ENCODE results near the gene PDE4D. TPM values are rescaled to one million over a fixed set of nuclear protein-coding genes. Genes with fewer than 3 reads are reported as not detected.
A peak's percentile ranks its signal among the peaks of the same experiment; 100 is the strongest.

The PDE4D gene
- total RNA-seq, 1 donor from 2014 or later = 14.2 TPM

- no peak overlapping the region for H3K27ac ChIP-seq (ENCODE audit: low read depth, low read length)
- H3K4me2 ChIP-seq (ENCODE audit: low read length) = no peak overlapping the region
- Mint-ChIP-seq H3K27ac (ENCODE audit: unreplicated experiment) (no peak overlapping the region), H3K36me3 (ENCODE audit: low read depth, unreplicated experiment) (no peaks in the 10 kb centered on the region), H3K27me3 (ENCODE audit: low read depth, unreplicated experiment) (peaks cover 2% of the 10 kb centered on the region), H3K4me1 (ENCODE audit: low read depth, unreplicated experiment) (no peaks in the 10 kb centered on the region), H3K4me3 (ENCODE audit: unreplicated experiment) (no peak overlapping the region), H3K9me3 (ENCODE audit: unreplicated experiment) (no peaks in the 10 kb centered on the region)
- FAIRE-seq = no peak
- H3K36me3 ChIP-seq (ENCODE audit: insufficient read depth, low read length) = no peaks in the 10 kb centered on the region
- no peaks in the 10 kb centered on the region for H3K9me3 ChIP-seq (ENCODE audit: insufficient read depth, low read depth, low read length)
- H3K9ac ChIP-seq (ENCODE audit: low read length) = no peak overlapping the region
- no peak overlapping the region for H2AFZ ChIP-seq (ENCODE audit: low read depth, low read length)
- DNase-seq (ENCODE audit: low read depth) = peak; percentile 38
- no peaks in the 10 kb centered on the region for H3K79me2 ChIP-seq (ENCODE audit: insufficient read depth, low read length)
- peaks cover 6% of the 10 kb centered on the region for H3K4me1 ChIP-seq (ENCODE audit: insufficient read depth, low read length)
- H3K4me3 ChIP-seq (ENCODE audit: insufficient read depth, low read depth, low read length) = no peak overlapping the region
- no peaks in the 10 kb centered on the region for H4K20me1 ChIP-seq (ENCODE audit: insufficient read depth, low read length)
- H3K27me3 ChIP-seq (ENCODE audit: insufficient read depth, low read length) = no peaks in the 10 kb centered on the region
- TF ChIP-seq CTCF (IDR thresholded peaks at IDR 0.05; ENCODE audit: insufficient read depth, low read depth, low read length) = no peak
- TF ChIP-seq EZH2 (IDR thresholded peaks at IDR 0.05; ENCODE audit: insufficient read depth, low read length) = no peak
These were observed 323.8 kb downstream of the PDE4D start for GRCh38 chr5:59569608-59570334.

- no peak overlapping the region for H3K27ac Mint-ChIP-seq (ENCODE audit: unreplicated experiment)
- FAIRE-seq (no peak), DNase-seq (ENCODE audit: low read depth) (peak; percentile 67)
These were observed 324.4 kb downstream of the PDE4D start for GRCh38 chr5:59569158-59569557.

More at GRCh38 chr5:59569158-59569557, 324.4 kb downstream of the PDE4D start:
- H4K20me1 ChIP-seq (ENCODE audit: insufficient read depth, low read length) = no peaks in the 10 kb centered on the region
- H3K79me2 ChIP-seq (ENCODE audit: insufficient read depth, low read length) = no peaks in the 10 kb centered on the region
- no peak overlapping the region for H3K4me3 Mint-ChIP-seq (ENCODE audit: unreplicated experiment)
- H3K27me3 Mint-ChIP-seq (ENCODE audit: low read depth, unreplicated experiment) = peaks cover 2% of the 10 kb centered on the region
- TF ChIP-seq EZH2 (IDR thresholded peaks at IDR 0.05; ENCODE audit: insufficient read depth, low read length) = no peak
- no peak for TF ChIP-seq CTCF (IDR thresholded peaks at IDR 0.05; ENCODE audit: insufficient read depth, low read depth, low read length)
- no peaks in the 10 kb centered on the region for H3K9me3 ChIP-seq (ENCODE audit: insufficient read depth, low read depth, low read length)
- no peak overlapping the region for H2AFZ ChIP-seq (ENCODE audit: low read depth, low read length)
- H3K27me3 ChIP-seq (ENCODE audit: insufficient read depth, low read length) = no peaks in the 10 kb centered on the region
- no peak overlapping the region for H3K4me3 ChIP-seq (ENCODE audit: insufficient read depth, low read depth, low read length)
- H3K36me3 Mint-ChIP-seq (ENCODE audit: low read depth, unreplicated experiment) = no peaks in the 10 kb centered on the region
- H3K9ac ChIP-seq (ENCODE audit: low read length) = no peak overlapping the region
- H3K4me1 Mint-ChIP-seq (ENCODE audit: low read depth, unreplicated experiment) = no peaks in the 10 kb centered on the region
- no peaks in the 10 kb centered on the region for H3K36me3 ChIP-seq (ENCODE audit: insufficient read depth, low read length)
- H3K4me1 ChIP-seq (ENCODE audit: insufficient read depth, low read length) = peaks cover 6% of the 10 kb centered on the region
- H3K27ac ChIP-seq (ENCODE audit: low read depth, low read length) = no peak overlapping the region
- no peak overlapping the region for H3K4me2 ChIP-seq (ENCODE audit: low read length)
- no peaks in the 10 kb centered on the region for H3K9me3 Mint-ChIP-seq (ENCODE audit: unreplicated experiment)

All from astrocyte (in vitro differentiated cells and primary cell).